Measurements from ENCODE around the gene MICB. TPM values are rescaled to one million over a fixed set of nuclear protein-coding genes. Genes with fewer than 3 reads are reported as not detected.
"Not testable (repeated sequence)": the region's sequence is repeated elsewhere in the genome, so short reads cannot be mapped to it uniquely, and the experiment has no call there.

Gene MICB
- total RNA-seq, 1 experiment from 2014 or later: 13.2 TPM

- no peak overlapping the region for H3K9ac ChIP-seq (ENCODE audit: low read length)
- no peak overlapping the region for H2AFZ ChIP-seq (ENCODE audit: low read length)
- no peak overlapping the region for H3K4me3 ChIP-seq (ENCODE audit: low read length)
- H3K4me1 ChIP-seq (ENCODE audit: low read length): peaks cover 7% of the 10 kb centered on the region
- no peaks in the 10 kb centered on the region for H3K36me3 ChIP-seq (ENCODE audit: insufficient read depth, low read length)
- H3K79me2 ChIP-seq (ENCODE audit: low read length): peaks cover 58% of the 10 kb centered on the region
- no peak overlapping the region for H3K27ac ChIP-seq (ENCODE audit: low read length)
- H3K9me3 ChIP-seq (ENCODE audit: low read length): no peaks in the 10 kb centered on the region
- H4K20me1 ChIP-seq (ENCODE audit: insufficient read depth, low read depth, low read length): no peaks in the 10 kb centered on the region
- H3K9me2 ChIP-seq (replicated peaks; ENCODE audit: insufficient read depth, low read length): no peaks in the 10 kb centered on the region
- no peaks in the 10 kb centered on the region for H3K27me3 ChIP-seq (ENCODE audit: low read length)
- no peak overlapping the region for H3K4me2 ChIP-seq (ENCODE audit: low read depth, low read length, poor library complexity, severe bottlenecking)
- DNase-seq: no peak
Measured at GRCh38 chr6:31502586-31502985, 4.6 kb downstream of the MICB start.

DNA sequence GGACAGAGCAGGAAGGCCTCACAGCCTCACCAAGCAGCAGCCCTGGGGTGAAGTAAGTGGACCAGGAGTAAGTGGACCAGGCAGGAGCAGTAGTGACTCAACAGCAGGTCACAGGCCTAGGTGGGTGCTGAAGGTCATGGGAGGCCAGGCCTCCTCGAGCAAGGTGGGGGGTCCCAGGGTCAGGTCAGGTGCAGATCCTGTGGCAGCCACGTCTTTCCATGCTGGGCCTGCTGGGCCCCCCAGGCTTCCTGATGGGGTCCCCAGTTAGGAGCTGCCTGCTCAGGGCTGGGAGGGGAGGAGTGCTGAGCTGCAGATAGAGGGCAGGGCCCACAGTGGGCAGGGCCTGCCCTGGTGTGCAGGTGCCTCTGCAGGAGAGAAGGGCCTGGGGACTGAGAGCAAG, 11.1 kb downstream of the MICB start:
- not testable (repeated sequence) for H3K27me3 ChIP-seq (ENCODE audit: low read length); H3K9ac ChIP-seq (ENCODE audit: low read length); H3K4me2 ChIP-seq (ENCODE audit: low read depth, low read length, poor library complexity, severe bottlenecking); H3K9me3 ChIP-seq (ENCODE audit: low read length); H3K36me3 ChIP-seq (ENCODE audit: insufficient read depth, low read length); H3K9me2 ChIP-seq (replicated peaks; ENCODE audit: insufficient read depth, low read length); H3K4me3 ChIP-seq (ENCODE audit: low read length); H2AFZ ChIP-seq (ENCODE audit: low read length); DNase-seq; H4K20me1 ChIP-seq (ENCODE audit: insufficient read depth, low read depth, low read length); H3K79me2 ChIP-seq (ENCODE audit: low read length); H3K27ac ChIP-seq (ENCODE audit: low read length); H3K4me1 ChIP-seq (ENCODE audit: low read length)

GRCh38 chr6:31510007-31510406, 12.1 kb downstream of the MICB start:
- H3K27ac ChIP-seq (ENCODE audit: low read length): no peak overlapping the region
- no peak for DNase-seq
- peaks cover 8% of the 10 kb centered on the region; the same call in 1 of the 2 replicates for H3K36me3 ChIP-seq (ENCODE audit: insufficient read depth, low read length)
- H3K9ac ChIP-seq (ENCODE audit: low read length): no peak overlapping the region
- no peak overlapping the region for H3K4me3 ChIP-seq (ENCODE audit: low read length)
- H3K9me2 ChIP-seq (replicated peaks; ENCODE audit: insufficient read depth, low read length): no peaks in the 10 kb centered on the region
- no peaks in the 10 kb centered on the region for H3K27me3 ChIP-seq (ENCODE audit: low read length)
- no peak overlapping the region for H2AFZ ChIP-seq (ENCODE audit: low read length)
- H4K20me1 ChIP-seq (ENCODE audit: insufficient read depth, low read depth, low read length): no peaks in the 10 kb centered on the region
- H3K9me3 ChIP-seq (ENCODE audit: low read length): no peaks in the 10 kb centered on the region
- no peak overlapping the region for H3K4me2 ChIP-seq (ENCODE audit: low read depth, low read length, poor library complexity, severe bottlenecking)
- no peaks in the 10 kb centered on the region for H3K4me1 ChIP-seq (ENCODE audit: low read length)
- no peaks in the 10 kb centered on the region for H3K79me2 ChIP-seq (ENCODE audit: low read length)

GRCh38 chr6:31513456-31514165, 15.7 kb downstream of the MICB start:
- H3K36me3 ChIP-seq (ENCODE audit: insufficient read depth, low read length): peaks cover 8% of the 10 kb centered on the region; the same call in 1 of the 2 replicates
- no peak for DNase-seq

DNA sequence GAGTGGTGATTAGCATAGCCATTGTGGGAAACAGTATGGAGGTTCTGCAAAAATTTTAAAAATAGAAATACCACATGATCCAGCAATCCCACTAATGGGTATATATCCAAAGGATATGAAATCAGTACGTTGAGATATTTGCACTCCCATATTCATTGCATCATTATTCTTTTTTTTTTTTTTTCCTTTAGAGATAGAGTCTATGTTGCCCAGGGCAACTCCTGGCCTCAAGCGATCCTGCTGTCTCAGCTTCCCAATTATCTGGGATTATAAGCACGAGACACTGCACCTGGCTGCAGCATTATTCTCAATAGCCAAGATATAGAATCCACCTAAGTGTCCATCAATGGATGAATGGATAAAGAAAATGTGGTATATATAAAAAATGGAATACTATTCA, 23.9 kb downstream of the MICB start:
- Histone ChIP-seq H3K79me2 (ENCODE audit: low read length) (no peaks in the 10 kb centered on the region), H3K36me3 (ENCODE audit: insufficient read depth, low read length) (no peaks in the 10 kb centered on the region), H4K20me1 (ENCODE audit: insufficient read depth, low read depth, low read length) (no peaks in the 10 kb centered on the region), H3K4me1 (ENCODE audit: low read length) (no peaks in the 10 kb centered on the region), H3K4me3 (ENCODE audit: low read length) (no peak overlapping the region), H3K27me3 (ENCODE audit: low read length) (no peaks in the 10 kb centered on the region), H3K27ac (ENCODE audit: low read length) (no peak overlapping the region), H3K9me2 (replicated peaks; ENCODE audit: insufficient read depth, low read length) (no peaks in the 10 kb centered on the region), H3K9ac (ENCODE audit: low read length) (no peak overlapping the region), H3K4me2 (ENCODE audit: low read depth, low read length, poor library complexity, severe bottlenecking) (no peak overlapping the region), H3K9me3 (ENCODE audit: low read length) (no peaks in the 10 kb centered on the region), H2AFZ (ENCODE audit: low read length) (no peak overlapping the region)
- DNase-seq: no peak

More at GRCh38 chr6:31513456-31514165, 15.7 kb downstream of the MICB start:
- Histone ChIP-seq H3K27me3 (ENCODE audit: low read length) (no peaks in the 10 kb centered on the region), H3K79me2 (ENCODE audit: low read length) (no peaks in the 10 kb centered on the region), H3K4me2 (ENCODE audit: low read depth, low read length, poor library complexity, severe bottlenecking) (no peak overlapping the region), H3K9me2 (replicated peaks; ENCODE audit: insufficient read depth, low read length) (no peaks in the 10 kb centered on the region), H3K4me1 (ENCODE audit: low read length) (no peaks in the 10 kb centered on the region), H3K4me3 (ENCODE audit: low read length) (no peak overlapping the region), H4K20me1 (ENCODE audit: insufficient read depth, low read depth, low read length) (no peaks in the 10 kb centered on the region), H3K9me3 (ENCODE audit: low read length) (no peaks in the 10 kb centered on the region), H3K27ac (ENCODE audit: low read length) (no peak overlapping the region), H3K9ac (ENCODE audit: low read length) (no peak overlapping the region), H2AFZ (ENCODE audit: low read length) (no peak overlapping the region)

GRCh38 chr6:31525553-31525931, 27.6 kb downstream of the MICB start:
- H3K4me2 ChIP-seq (ENCODE audit: low read depth, low read length, poor library complexity, severe bottlenecking): no peak overlapping the region
- no peak overlapping the region for H3K27ac ChIP-seq (ENCODE audit: low read length)
- peaks cover 8% of the 10 kb centered on the region; the same call in 1 of the 2 replicates for H3K36me3 ChIP-seq (ENCODE audit: insufficient read depth, low read length)
- H3K79me2 ChIP-seq (ENCODE audit: low read length): no peaks in the 10 kb centered on the region
- no peak for DNase-seq
- no peaks in the 10 kb centered on the region for H3K4me1 ChIP-seq (ENCODE audit: low read length)
- no peaks in the 10 kb centered on the region for H3K27me3 ChIP-seq (ENCODE audit: low read length)
- H2AFZ ChIP-seq (ENCODE audit: low read length): no peak overlapping the region
- 0 out of 2 replicates have a peak, but pooled peaks cover 3% of the 10 kb centered on the region for H4K20me1 ChIP-seq (ENCODE audit: insufficient read depth, low read depth, low read length)
- no peak overlapping the region for H3K4me3 ChIP-seq (ENCODE audit: low read length)
- no peaks in the 10 kb centered on the region for H3K9me3 ChIP-seq (ENCODE audit: low read length)
- no peaks in the 10 kb centered on the region for H3K9me2 ChIP-seq (replicated peaks; ENCODE audit: insufficient read depth, low read length)
- no peak overlapping the region for H3K9ac ChIP-seq (ENCODE audit: low read length)

DNA sequence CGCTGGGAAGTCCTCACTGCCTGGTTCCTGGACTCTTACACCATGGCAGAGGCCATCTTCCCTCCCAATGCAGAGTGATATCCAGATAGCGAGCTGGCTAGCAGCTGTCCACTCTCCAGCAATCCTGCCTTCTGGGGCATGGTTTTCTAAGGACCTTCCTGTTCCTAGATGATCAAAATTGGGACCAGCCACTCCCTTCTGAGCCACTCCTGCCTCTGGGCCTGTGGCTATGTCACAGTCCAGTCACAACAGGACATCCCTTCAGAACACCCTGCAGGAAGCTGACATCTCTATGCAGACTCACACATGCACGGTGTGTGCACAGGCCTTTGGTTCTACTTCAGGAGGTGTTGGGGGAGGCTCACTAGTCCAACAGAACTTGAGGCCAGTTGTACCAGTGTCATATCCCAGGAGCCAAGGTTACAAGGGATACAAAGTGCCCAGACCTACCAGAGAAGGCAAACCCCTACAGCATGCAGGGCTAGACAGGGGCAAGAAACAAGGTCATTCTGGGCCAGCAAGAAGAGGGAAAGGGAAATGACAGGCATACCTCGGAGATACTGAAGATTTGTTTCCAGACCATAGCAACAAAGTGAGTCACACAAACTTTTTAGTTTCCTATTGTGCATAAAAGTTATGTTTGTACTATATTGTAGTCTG, 28.1 kb downstream of the MICB start:
- Histone ChIP-seq H3K9ac (ENCODE audit: low read length) (no peak overlapping the region), H3K4me2 (ENCODE audit: low read depth, low read length, poor library complexity, severe bottlenecking) (no peak overlapping the region), H3K27ac (ENCODE audit: low read length) (no peak overlapping the region), H4K20me1 (ENCODE audit: insufficient read depth, low read depth, low read length) (peaks cover 4% of the 10 kb centered on the region; the same call in 1 of the 2 replicates), H3K4me1 (ENCODE audit: low read length) (no peaks in the 10 kb centered on the region), H3K79me2 (ENCODE audit: low read length) (no peaks in the 10 kb centered on the region), H3K9me3 (ENCODE audit: low read length) (no peaks in the 10 kb centered on the region), H3K9me2 (replicated peaks; ENCODE audit: insufficient read depth, low read length) (no peaks in the 10 kb centered on the region), H2AFZ (ENCODE audit: low read length) (no peak overlapping the region), H3K27me3 (ENCODE audit: low read length) (no peaks in the 10 kb centered on the region), H3K36me3 (ENCODE audit: insufficient read depth, low read length) (peaks cover 13% of the 10 kb centered on the region; the same call in 1 of the 2 replicates), H3K4me3 (ENCODE audit: low read length) (no peak overlapping the region)
- DNase-seq: no peak

GRCh38 chr6:31528307-31528777, 30.4 kb downstream of the MICB start:
- Histone ChIP-seq H3K27me3 (ENCODE audit: low read length) (no peaks in the 10 kb centered on the region), H4K20me1 (ENCODE audit: insufficient read depth, low read depth, low read length) (peaks cover 6% of the 10 kb centered on the region; the same call in 1 of the 2 replicates), H3K4me1 (ENCODE audit: low read length) (no peaks in the 10 kb centered on the region), H3K9ac (ENCODE audit: low read length) (no peak overlapping the region), H3K27ac (ENCODE audit: low read length) (no peak overlapping the region), H3K9me2 (replicated peaks; ENCODE audit: insufficient read depth, low read length) (no peaks in the 10 kb centered on the region), H3K36me3 (ENCODE audit: insufficient read depth, low read length) (peaks cover 32% of the 10 kb centered on the region; the same call in 1 of the 2 replicates), H3K4me2 (ENCODE audit: low read depth, low read length, poor library complexity, severe bottlenecking) (no peak overlapping the region), H2AFZ (ENCODE audit: low read length) (no peak overlapping the region), H3K9me3 (ENCODE audit: low read length) (no peaks in the 10 kb centered on the region), H3K79me2 (ENCODE audit: low read length) (no peaks in the 10 kb centered on the region), H3K4me3 (ENCODE audit: low read length) (no peak overlapping the region)
- peak; percentile 59 for DNase-seq
